Lower lobe of right lung (tissue), 2 donors: ENCODE data around the gene PBX1. TPM values are rescaled to one million over a fixed set of nuclear protein-coding genes. Genes with fewer than 3 reads are reported as not detected.

Experiments used
- ATAC-seq, 2 donors: fragments of 200-7000 bp; cut with Tn5 transposase; one replicate each; pipeline ENCODE4 v1.9.1; 2020 to 2022; ENCODE audit warnings: mild to moderate bottlenecking in 2 of 2, moderate library complexity in 2 of 2
- DNase-seq: peaks from one replicate; pipeline ENCODE4 v3.0.0-alpha.2; 2020
- H3K27ac ChIP-seq: fragments of 200-600 bp; one replicate; pipeline ENCODE4 v1.8.0; 2022
- H3K27me3 ChIP-seq: fragments of 200-600 bp; one replicate; pipeline ENCODE4 v1.8.0; 2022; ENCODE audit warnings: low read depth
- H3K36me3 ChIP-seq: fragments of 200-600 bp; one replicate; pipeline ENCODE4 v1.8.0; 2022; ENCODE audit warnings: mild to moderate bottlenecking
- H3K4me1 ChIP-seq: fragments of 200-600 bp; one replicate; pipeline ENCODE4 v1.8.0; 2022
- H3K4me3 ChIP-seq: fragments of 200-600 bp; one replicate; pipeline ENCODE4 v1.8.0; 2022; ENCODE audit warnings: mild to moderate bottlenecking
- H3K9me3 ChIP-seq: fragments of 200-600 bp; one replicate; pipeline ENCODE4 v1.8.0; 2022
- CTCF ChIP-seq: fragments of 200-600 bp; IDR thresholded peaks from one replicate; pipeline ENCODE4 v1.8.0; 2022; ENCODE audit warnings: antibody characterized with exemption, mild to moderate bottlenecking
- intact Hi-C: fragments of 100-400 bp; cut with DNase I; formaldehyde crosslinking; loops from one replicate; pipeline ENCODE4 v1.11.0; 2022
- total RNA-seq: library from RNA; stranded (reverse); fragmentation: NEBNext Ultra II Directional; extraction: Animal tissue kit (Norgen Biotek cat#: 25700); gene quantifications from one replicate; pipeline ENCODE4 v1.2.1, GENCODE V29; 2021
- donor health status: DM: no; HTN: yes; CAD: no; lungs with severe emphysema.

The PBX1 gene
- total RNA-seq, 1 donor from 2014 or later, result 58.1 TPM

DNA sequence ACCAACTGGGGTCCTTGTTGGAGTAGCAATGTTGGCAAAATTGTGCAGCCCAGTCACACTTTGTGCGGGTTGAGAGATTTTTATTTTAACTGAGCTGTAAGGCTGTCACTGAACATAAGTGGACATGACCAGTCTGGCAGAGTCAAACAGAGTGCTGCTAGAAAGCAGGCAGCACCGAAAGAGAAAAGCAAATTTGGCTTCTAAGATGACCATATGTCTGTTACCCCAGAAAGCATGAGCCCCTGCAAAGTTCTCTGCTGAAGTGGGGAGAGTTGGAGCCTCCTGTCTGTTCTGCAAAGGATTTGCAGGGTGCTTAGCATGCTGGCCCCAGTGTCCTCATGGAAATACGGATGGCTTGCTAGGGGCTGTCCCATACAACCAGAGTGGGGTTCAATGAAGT is 220.4 kb downstream of the PBX1 start:
- TF ChIP-seq CTCF, result no peak
- no peak for DNase-seq
- no peaks in the 10 kb centered on the region for H3K36me3 ChIP-seq
- H3K9me3 ChIP-seq, result no peaks in the 10 kb centered on the region
- H3K27ac ChIP-seq, result peak overlapping the region; percentile 31
- peaks cover 32% of the 10 kb centered on the region for H3K4me1 ChIP-seq
- no peak for ATAC-seq
- no peaks in the 10 kb centered on the region for H3K27me3 ChIP-seq
- intact Hi-C loops, result no loop called here
- H3K4me3 ChIP-seq, result no peak overlapping the region

DNA sequence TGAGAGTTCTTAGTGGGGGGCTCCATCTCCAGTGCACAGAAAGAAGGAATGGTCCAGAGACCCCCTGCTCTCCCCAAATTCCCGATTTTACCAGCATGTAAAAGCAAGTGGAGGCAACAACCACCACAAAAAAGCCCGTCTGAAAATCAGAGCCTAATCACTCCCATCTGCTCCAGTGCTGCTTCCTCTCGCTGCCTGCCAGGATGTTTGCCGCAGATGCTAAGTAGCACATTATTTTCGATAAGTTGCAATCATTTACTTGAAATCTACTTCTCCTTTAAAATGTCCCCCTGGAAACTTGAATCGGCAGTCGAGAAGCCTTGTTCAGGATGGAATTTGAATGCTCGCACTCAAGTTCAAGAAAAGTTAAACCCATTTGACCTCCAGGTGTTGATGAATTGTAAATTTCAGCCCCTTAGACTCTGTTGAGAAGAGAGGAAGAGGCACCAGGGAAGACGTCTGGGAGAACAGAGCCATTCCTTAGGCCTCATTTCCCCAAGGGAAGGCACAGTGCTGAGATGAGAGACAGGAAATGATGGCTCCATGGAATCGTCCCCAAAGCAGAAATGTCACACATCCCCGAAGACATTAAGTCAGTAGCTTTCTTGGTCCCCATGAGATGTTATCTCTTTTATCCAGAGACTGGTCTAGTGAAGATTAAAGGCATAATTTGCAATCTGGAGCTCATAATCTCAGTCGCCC is 221.3 kb downstream of the PBX1 start:
- no peaks in the 10 kb centered on the region for H3K36me3 ChIP-seq
- H3K9me3 ChIP-seq, result no peaks in the 10 kb centered on the region
- no peaks in the 10 kb centered on the region for H3K27me3 ChIP-seq
- intact Hi-C loops, result no loop called here
- H3K27ac ChIP-seq, result peak overlapping the region; percentile 25
- no peak for DNase-seq
- H3K4me1 ChIP-seq, result peaks cover 26% of the 10 kb centered on the region
- TF ChIP-seq CTCF, result no peak
- no peak for ATAC-seq
- no peak overlapping the region for H3K4me3 ChIP-seq

DNA sequence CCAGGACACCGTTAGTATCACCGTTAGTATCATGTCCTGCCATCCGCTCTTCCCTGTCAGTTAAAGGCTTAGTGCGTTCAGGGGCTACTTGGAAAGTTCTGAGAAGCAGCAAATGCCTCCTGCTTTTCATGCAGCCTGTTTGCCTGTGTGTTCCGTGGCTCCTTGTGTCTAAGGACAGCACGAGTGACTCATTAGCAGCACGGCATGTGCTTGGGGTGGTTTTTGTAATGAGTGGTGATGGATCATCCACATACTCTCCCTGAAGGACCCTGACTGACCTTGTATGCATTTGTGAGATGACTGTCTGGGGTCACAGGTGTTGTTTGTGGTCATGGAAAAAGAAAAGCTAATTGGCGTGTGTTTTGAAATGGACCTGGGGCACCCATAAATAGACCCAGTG is 221.9 kb downstream of the PBX1 start:
- no peaks in the 10 kb centered on the region for H3K36me3 ChIP-seq
- intact Hi-C loops, result no loop called here
- no peaks in the 10 kb centered on the region for H3K27me3 ChIP-seq
- peak; percentile 40 to 58 for ATAC-seq
- DNase-seq, result no peak
- no peak overlapping the region for H3K4me3 ChIP-seq
- H3K9me3 ChIP-seq, result no peaks in the 10 kb centered on the region
- TF ChIP-seq CTCF, result no peak
- peaks cover 29% of the 10 kb centered on the region for H3K4me1 ChIP-seq
- H3K27ac ChIP-seq, result peak overlapping the region; percentile 25

GRCh38 chr1:164781972-164782371 is 223.0 kb downstream of the PBX1 start:
- Histone ChIP-seq H3K9me3 (no peaks in the 10 kb centered on the region), H3K4me3 (no peak overlapping the region), H3K4me1 (peaks cover 39% of the 10 kb centered on the region), H3K36me3 (no peaks in the 10 kb centered on the region), H3K27me3 (no peaks in the 10 kb centered on the region), H3K27ac (no peak overlapping the region)
- no peak for ATAC-seq
- TF ChIP-seq CTCF, result no peak
- intact Hi-C loops, result no loop called here
- no peak for DNase-seq

DNA sequence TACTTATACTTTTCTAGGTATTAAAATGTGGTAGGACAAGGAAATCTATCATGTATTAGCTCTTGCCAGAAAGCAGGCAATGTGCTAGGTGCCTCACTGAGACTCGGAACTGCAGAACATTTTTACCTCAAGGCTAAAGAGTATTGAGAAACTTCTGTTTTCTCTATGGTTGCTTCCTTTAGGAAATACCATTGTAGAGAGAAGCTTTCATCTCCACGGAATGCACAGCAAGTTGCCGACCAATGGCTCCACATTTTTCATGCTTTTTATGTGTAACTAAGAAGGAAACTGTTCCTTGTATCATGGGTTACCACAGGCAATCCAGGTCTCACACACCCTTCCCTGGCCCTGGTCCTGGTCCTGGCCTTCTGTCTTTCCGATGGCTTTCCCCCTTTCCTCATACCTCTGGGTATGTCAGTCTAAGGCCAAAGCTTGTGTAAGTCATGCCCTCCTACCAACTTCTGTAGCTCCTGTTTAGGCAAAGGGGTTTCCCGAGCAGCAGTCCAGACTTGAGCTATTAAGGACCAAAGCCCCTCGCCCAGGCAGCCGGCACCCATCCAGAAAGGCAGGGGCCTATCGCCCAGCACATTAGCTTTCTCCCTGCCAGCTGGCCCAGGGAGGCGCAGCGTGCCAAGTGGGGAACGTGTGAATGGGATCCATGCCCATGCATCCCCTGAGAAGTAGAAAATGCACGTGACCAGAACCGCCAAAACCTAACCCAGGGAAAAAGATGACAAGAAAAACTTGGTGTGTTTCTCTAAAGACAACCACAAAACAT is 225.0 kb downstream of the PBX1 start:
- no peak for TF ChIP-seq CTCF
- ATAC-seq (no peak), DNase-seq (no peak)
- Histone ChIP-seq H3K4me1 (peaks cover 46% of the 10 kb centered on the region), H3K9me3 (no peaks in the 10 kb centered on the region), H3K36me3 (no peaks in the 10 kb centered on the region), H3K4me3 (no peak overlapping the region), H3K27ac (no peak overlapping the region), H3K27me3 (no peaks in the 10 kb centered on the region)
- intact Hi-C loops, result no loop called here
